ENCODE measurements around the gene SUMO2. TPM values are rescaled to one million over a fixed set of nuclear protein-coding genes. Genes with fewer than 3 reads are reported as not detected.

Gene SUMO2
- total RNA-seq, 1 experiment from 2014 or later = 859 TPM

DNA sequence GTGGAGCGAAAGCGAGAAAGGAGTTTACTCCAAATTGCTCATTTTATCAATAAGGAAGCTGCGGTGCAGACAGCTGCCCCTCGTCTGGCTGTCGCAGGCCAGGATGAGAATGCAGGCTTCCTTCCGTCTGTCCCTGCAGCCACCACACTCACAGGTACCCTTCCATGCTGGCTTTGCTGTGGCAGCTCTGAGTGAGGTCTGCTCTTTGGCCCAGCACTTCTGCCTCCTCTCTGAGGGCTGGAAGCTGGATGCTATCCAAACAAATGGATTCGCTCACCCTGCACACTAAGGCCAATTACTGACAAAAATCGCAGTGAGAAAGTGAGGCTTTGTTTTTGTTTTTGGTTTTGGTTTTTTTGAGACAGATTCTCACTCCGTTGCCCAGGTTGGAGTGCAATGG lies 66.0 kb downstream of the SUMO2 start:
- H4K20me1 ChIP-seq (ENCODE audit: insufficient read depth) = no peaks in the 10 kb centered on the region; the same call in 1 of the 2 replicates
- no TSS peak for BruUV-seq (replicated peaks)
- intact Hi-C loops (cut with micrococcal nuclease) = loop anchor here (10.0 kb wide), 1 partner anchor 148 kb away; the partner anchor contains the start of genes GGA3 and MRPS7
- H3K9me3 ChIP-seq (ENCODE audit: control insufficient read depth in 1 of 2, insufficient read depth in 1 of 2, low read depth in 1 of 2, low read length in 2 of 2) = no peaks in the 10 kb centered on the region
- ChIA-PET RAD21 (ENCODE audit: low non-redundant PET in 1 of 2, low total read pairs in 2 of 2, uncharacterized antibody in 2 of 2, unreplicated experiment in 2 of 2) (no interaction called here), POLR2A (interaction anchor here (1.7 to 5.3 kb wide), 2 partner anchors 7 to 38 kb away, joined by 6 to 44 read pairs; partner anchors contain the start of gene JPT1), CTCF (interaction anchor here (2.2 to 5.3 kb wide), 3 partner anchors 11 to 85 kb away, joined by 6 to 104 read pairs (median 50); partner anchors contain the start of gene NT5C)
- H3K27me3 ChIP-seq (ENCODE audit: insufficient read depth, low read length) = no peaks in the 10 kb centered on the region
- ATAC-seq = no peak
- H3K4me3 ChIP-seq (replicated peaks in 1 of 2; ENCODE audit: low read depth in 1 of 2, low read length in 2 of 2) = no peak overlapping the region
- H3K4me2 ChIP-seq (ENCODE audit: low read length) = no peak overlapping the region
- H3K79me2 ChIP-seq (ENCODE audit: insufficient read depth, low read length) = peaks cover 81% of the 10 kb centered on the region
- no peaks in the 10 kb centered on the region for H3K9me2 ChIP-seq (ENCODE audit: insufficient read depth)
- H2AFZ ChIP-seq (ENCODE audit: low read depth, low read length, poor library complexity, severe bottlenecking) = no peak overlapping the region
- no peak for TF ChIP-seq ZNF274 (IDR thresholded peaks at IDR 0.05; ENCODE audit: low read depth, low read length)
- no peak overlapping the region for H3K27ac ChIP-seq (ENCODE audit: low read depth, low read length)
- peaks cover 6 to 62% of the 10 kb centered on the region in 2 experiments; a peak in 3 of 4 replicates for H3K36me3 ChIP-seq (ENCODE audit: control insufficient read depth in 1 of 2, insufficient read depth in 2 of 2, low read length in 2 of 2)
- peaks cover 8 to 41% of the 10 kb centered on the region in 2 experiments; a peak in 3 of 4 replicates for H3K4me1 ChIP-seq (ENCODE audit: control insufficient read depth in 1 of 2, insufficient read depth in 2 of 2, low read length in 2 of 2)
- DNase-seq (ENCODE audit: low read depth, low spot score) = no peak
- no peak overlapping the region for H3K9ac ChIP-seq (ENCODE audit: low read length)

Other genes with a start within 250 kb of the SUMO2 start
- gene OTOP3, start 247.1 kb downstream of the SUMO2 start, total RNA-seq (2021; ENCODE audit: unreplicated experiment) = not detected
- gene HID1, start 210.2 kb downstream of the SUMO2 start, total RNA-seq (2021; ENCODE audit: unreplicated experiment) = 43.8 TPM
- gene CDR2L, start 195.3 kb downstream of the SUMO2 start, total RNA-seq (2021; ENCODE audit: unreplicated experiment) = 26.5 TPM
- 80.5 TPM for gene MRPL58, start 170.3 kb downstream of the SUMO2 start, total RNA-seq (2021; ENCODE audit: unreplicated experiment)
- gene ATP5PD, start 136.0 kb downstream of the SUMO2 start, total RNA-seq (2021; ENCODE audit: unreplicated experiment) = 407 TPM
- gene KCTD2, start 135.7 kb downstream of the SUMO2 start, total RNA-seq (2021; ENCODE audit: unreplicated experiment) = 23.3 TPM
- 79.3 TPM for gene SLC16A5, start 95.0 kb downstream of the SUMO2 start, total RNA-seq (2021; ENCODE audit: unreplicated experiment)
- 43.2 TPM for gene ARMC7, start 73.0 kb downstream of the SUMO2 start, total RNA-seq (2021; ENCODE audit: unreplicated experiment)
- 115 TPM for gene NT5C, start 51.2 kb downstream of the SUMO2 start, total RNA-seq (2021; ENCODE audit: unreplicated experiment)
- gene JPT1, start 28.4 kb downstream of the SUMO2 start, total RNA-seq (2021; ENCODE audit: unreplicated experiment) = 575 TPM
- gene NUP85, start 22.7 kb upstream of the SUMO2 start, total RNA-seq (2021; ENCODE audit: unreplicated experiment) = 164 TPM
- 58.3 TPM for gene GGA3, start 78.6 kb upstream of the SUMO2 start, total RNA-seq (2021; ENCODE audit: unreplicated experiment)
- 104 TPM for gene MRPS7, start 78.9 kb upstream of the SUMO2 start, total RNA-seq (2021; ENCODE audit: unreplicated experiment)
- gene MIF4GD, start 88.3 kb upstream of the SUMO2 start, total RNA-seq (2021; ENCODE audit: unreplicated experiment) = 35.2 TPM
- gene SLC25A19, start 106.5 kb upstream of the SUMO2 start, total RNA-seq (2021; ENCODE audit: unreplicated experiment) = 38.7 TPM
- 146 TPM for gene GRB2, start 222.7 kb upstream of the SUMO2 start, total RNA-seq (2021; ENCODE audit: unreplicated experiment)

All from HCT116 (cell line).